SK-N-SH (cell line): ENCODE results near the gene GNS. TPM values are rescaled to one million over a fixed set of nuclear protein-coding genes. Genes with fewer than 3 reads are reported as not detected.

Source experiments
- CTCF ChIA-PET: fragments of 300-600, 350-600 bp; formaldehyde crosslinking; extraction: SDS; loops from one replicate; lab custom pipeline; 2021; lab: Yijun Ruan, JAX
- POLR2A ChIA-PET: fragments of 350-600 bp; sonication (Branson Sonifier 250); formaldehyde crosslinking; extraction: SDS; loops from one replicate; lab custom pipeline; 2020; ENCODE audit warnings: antibody characterized with exemption, inconsistent platforms; lab: Yijun Ruan, JAX
- DNase-seq: peaks from one replicate; pipeline ENCODE4 v3.0.0; 2012
- H2AFZ ChIP-seq: fragments of 200-600 bp; sonication (generic); 2 replicates; pipeline ENCODE4 v1.8.1; 2016; ENCODE audit warnings: antibody characterized with exemption, mild to moderate bottlenecking, low read depth
- H3F3A ChIP-seq: fragments of 200-600 bp; sonication (generic); replicated peaks from 2 replicates; pipeline ENCODE3; 2016; ENCODE audit warnings: antibody characterized with exemption, mild to moderate bottlenecking; ENCODE audit not compliant: insufficient read depth
- H3K27ac ChIP-seq, 2 experiments: fragments of 200-500 bp in 1 of 2; fragments of 200-600 bp in 1 of 2; sonication (Bioruptor generic) in 1 of 2; sonication (generic), shearing (Covaris generic) in 1 of 2; 2 replicates each; pipeline versions ENCODE4 v1.5.1 to v1.6.1; 2014 to 2016; ENCODE audit warnings: low read depth in 2 of 2, inconsistent platforms in 1 of 2, low read length in 1 of 2, mild to moderate bottlenecking in 1 of 2, mixed read lengths in 1 of 2
- H3K27me3 ChIP-seq: fragments of 200-600 bp; sonication (generic), shearing (Covaris generic); 2 replicates; pipeline ENCODE4 v1.6.1; 2016; ENCODE audit warnings: mixed run types; ENCODE audit not compliant: insufficient read depth
- H3K36me3 ChIP-seq, 2 experiments: fragments of 200-500 bp in 1 of 2; fragments of 200-600 bp in 1 of 2; sonication (Bioruptor generic) in 1 of 2; sonication (generic) in 1 of 2; replicated peaks in 1 of 2; 2 replicates each; pipeline versions ENCODE3 to v1.5.1; 2014 to 2016; ENCODE audit warnings: low read length in 1 of 2, mild to moderate bottlenecking in 1 of 2; ENCODE audit not compliant: insufficient read depth in 2 of 2, control insufficient read depth in 1 of 2
- H3K4me1 ChIP-seq, 2 experiments: fragments of 200-500 bp in 1 of 2; fragments of 200-600 bp in 1 of 2; sonication (Bioruptor generic) in 1 of 2; sonication (generic), shearing (Covaris generic) in 1 of 2; 2 replicates each; pipeline versions ENCODE4 v1.5.1 to v1.6.1; 2014 to 2016; ENCODE audit warnings: low read depth in 1 of 2, low read length in 1 of 2, mixed run types in 1 of 2; ENCODE audit not compliant: insufficient read depth in 2 of 2, control insufficient read depth in 1 of 2
- H3K4me2 ChIP-seq: fragments of 200-600 bp; sonication (generic), shearing (Covaris generic); 2 replicates; pipeline ENCODE4 v1.6.1; 2017; ENCODE audit warnings: mixed run types
- H3K4me3 ChIP-seq, 2 experiments: fragments of 200-500 bp in 1 of 2; fragments of 200-600 bp in 1 of 2; sonication (Bioruptor generic) in 1 of 2; sonication (generic), shearing (Covaris generic) in 1 of 2; 2 replicates each; pipeline versions ENCODE4 v1.5.1 to v1.8.1; 2014 to 2016; ENCODE audit warnings: low read depth in 2 of 2, inconsistent platforms in 1 of 2, low read length in 1 of 2, mild to moderate bottlenecking in 1 of 2, mixed read lengths in 1 of 2, moderate library complexity in 1 of 2
- H3K79me2 ChIP-seq: fragments of 200-600 bp; sonication (generic); 2 replicates; pipeline ENCODE4 v1.8.1; 2017; ENCODE audit warnings: mild to moderate bottlenecking; ENCODE audit not compliant: insufficient read depth
- H3K9ac ChIP-seq: fragments of 200-600 bp; sonication (generic); 2 replicates; pipeline ENCODE4 v1.6.1; 2017; ENCODE audit warnings: mixed run types
- H3K9me2 ChIP-seq: fragments of 200-600 bp; sonication (generic); 2 replicates; pipeline ENCODE4 v1.6.1; 2017; ENCODE audit warnings: mixed run types
- H3K9me3 ChIP-seq: fragments of 200-600 bp; sonication (generic); 2 replicates; pipeline ENCODE4 v1.6.1; 2017; ENCODE audit warnings: mixed run types, mild to moderate bottlenecking, moderate library complexity
- H4K20me1 ChIP-seq: fragments of 200-600 bp; sonication (generic); 2 replicates; pipeline ENCODE4 v1.6.1; 2017; ENCODE audit warnings: mild to moderate bottlenecking, mixed run types; ENCODE audit not compliant: insufficient read depth
- CHD2 ChIP-seq: fragments of 150-350 bp; IDR thresholded peaks from 2 replicates; pipeline ENCODE4 v1.6.1; 2018; ENCODE audit warnings: low read length; ENCODE audit not compliant: partially characterized antibody
- CTCF ChIP-seq: fragments of 200-600 bp; sonication (generic); IDR thresholded peaks from 2 replicates; pipeline ENCODE4 v1.6.1; 2017; ENCODE audit warnings: antibody characterized with exemption, mild to moderate bottlenecking, moderate library complexity
- ELF1 ChIP-seq: IDR thresholded peaks from 2 replicates; pipeline ENCODE4 v1.4.0; 2012
- EP300 ChIP-seq, 2 experiments: IDR thresholded peaks; 2 replicates each; pipeline versions ENCODE4 v1.4.0 to v1.6.1; 2012; ENCODE audit warnings: borderline replicate concordance in 1 of 2, low read depth in 1 of 2, low read length in 1 of 2
- GABPA ChIP-seq: IDR thresholded peaks from 2 replicates; pipeline ENCODE4 v1.4.0; 2012; ENCODE audit warnings: low read depth, mild to moderate bottlenecking
- GATA2 ChIP-seq: sonication (generic); formaldehyde crosslinking; IDR thresholded peaks from 2 replicates; pipeline ENCODE4 v1.5.0; 2020; ENCODE audit warnings: mild to moderate bottlenecking, missing genetic modification reagents
- IRF3 ChIP-seq: fragments of 150-350 bp; IDR thresholded peaks from 2 replicates; pipeline ENCODE4 v1.6.1; 2016; ENCODE audit warnings: mild to moderate bottlenecking, low read depth, low read length
- JUND ChIP-seq: IDR thresholded peaks from 2 replicates; pipeline ENCODE4 v1.4.0; 2012
- MEF2A ChIP-seq: IDR thresholded peaks from 2 replicates; pipeline ENCODE4 v1.4.0; 2012; ENCODE audit warnings: low read depth, borderline replicate concordance
- NRF1 ChIP-seq: IDR thresholded peaks from 2 replicates; pipeline ENCODE4 v1.6.1; 2012; ENCODE audit warnings: low read depth, mild to moderate bottlenecking, low read length
- PBX3 ChIP-seq: IDR thresholded peaks from 2 replicates; pipeline ENCODE4; 2012
- RCOR1 ChIP-seq: fragments of 150-350 bp; IDR thresholded peaks from 2 replicates; pipeline ENCODE4 v1.6.1; 2017; ENCODE audit warnings: antibody characterized with exemption, low read length
- RXRA ChIP-seq: IDR thresholded peaks from 2 replicates; pipeline ENCODE4 v1.4.0; 2012; ENCODE audit warnings: low read depth, mild to moderate bottlenecking, borderline replicate concordance
- TCF12 ChIP-seq: IDR thresholded peaks from 2 replicates; pipeline ENCODE4 v1.4.0; 2012
- YY1 ChIP-seq: IDR thresholded peaks from 2 replicates; pipeline ENCODE4 v1.4.0; 2012; ENCODE audit warnings: low read depth, mild to moderate bottlenecking
- ZBTB33 ChIP-seq: IDR thresholded peaks from 2 replicates; pipeline ENCODE4 v1.4.0; 2012; ENCODE audit warnings: low read depth, borderline replicate concordance
- WGBS: methylation state at CpG from one replicate; pipeline ENCODE4 v1.1.6; 2017; ENCODE audit warnings: low lambda C conversion rate; 5-methylcytosine and 5-hydroxymethylcytosine counted together
- polyA plus RNA-seq, 3 experiments: library from polyadenylated mRNA; depleted of rRNA; stranded (reverse); fragments of >200 nt; gene quantifications; 2 replicates each; pipeline ENCODE4 v1.2.3, GENCODE V29; 2012

Gene GNS
- polyA plus RNA-seq, 1 of the 3 experiments (the other 2 are of a cell fraction): 74.8 TPM

- no peaks in the 10 kb centered on the region for H3K9me3 ChIP-seq
- H3K4me1 ChIP-seq: peaks cover 11 to 16% of the 10 kb centered on the region in 2 experiments
- POLR2A ChIA-PET: no interaction called here
- peaks cover 18 to 30% of the 10 kb centered on the region in 2 experiments for H3K36me3 ChIP-seq
- no peaks in the 10 kb centered on the region for H4K20me1 ChIP-seq
- peak; percentile 49 for DNase-seq
- WGBS: 41% methylated on average over 2 of the region's 2 CpGs
- no peak overlapping the region for H3K9ac ChIP-seq
- CTCF ChIA-PET: interaction anchor here (1.1 to 1.4 kb wide), 3 partner anchors 9 to 119 kb away, joined by 3 to 4 read pairs (median 3); no protein-coding TSS in a partner anchor
- TF ChIP-seq TCF12: peak; percentile 36
- TF ChIP-seq ELF1: no peak
- TF ChIP-seq NRF1: no peak
- no peak for TF ChIP-seq ZBTB33
- peak; percentile 24; the same call in 1 of the 2 replicates for TF ChIP-seq JUND
- no peak for TF ChIP-seq IRF3
- no peak; a peak in 2 of 4 replicates for TF ChIP-seq EP300 (IDR thresholded peaks at IDR 0.05; ENCODE audit: borderline replicate concordance in 1 of 2, low read depth in 1 of 2, low read length in 1 of 2)
- TF ChIP-seq GATA2 (CRISPR knock-in tag): peak; percentile 70
- no peak for TF ChIP-seq YY1
- no peak for TF ChIP-seq GABPA
- TF ChIP-seq CHD2: no peak
- TF ChIP-seq RXRA: no peak; the same call in 1 of the 2 replicates
- no peak for TF ChIP-seq MEF2A
- TF ChIP-seq CTCF: no peak
- TF ChIP-seq RCOR1: no peak
- no peak for TF ChIP-seq PBX3
- peaks cover 21% of the 10 kb centered on the region for H3F3A ChIP-seq
- no peak overlapping the region for H3K4me3 ChIP-seq
- H3K4me2 ChIP-seq: no peak overlapping the region
- H3K79me2 ChIP-seq: no peaks in the 10 kb centered on the region
- H3K27me3 ChIP-seq: no peaks in the 10 kb centered on the region
- H2AFZ ChIP-seq: no peak overlapping the region
- peak overlapping the region; percentile 16 to 82; a peak in 3 of 4 replicates for H3K27ac ChIP-seq
- no peaks in the 10 kb centered on the region for H3K9me2 ChIP-seq
Measured at GRCh38 chr12:64730588-64730969, 28.6 kb downstream of the GNS start.
